ENCODE data around the gene JKAMP.

The JKAMP gene

GRCh38 chr14:59507063-59507751, 22.9 kb downstream of the JKAMP start:
- TF ChIP-seq TEAD4 (IDR thresholded peaks at IDR 0.05) (no peak), RAD21 (IDR thresholded peaks at IDR 0.05; ENCODE audit: low read depth) (peak; percentile 72), MAX (IDR thresholded peaks at IDR 0.05) (no peak), EGR1 (IDR thresholded peaks at IDR 0.05) (no peak), EP300 (IDR thresholded peaks at IDR 0.05; ENCODE audit: borderline replicate concordance) (no peak), USF1 (IDR thresholded peaks at IDR 0.05) (no peak)

GRCh38 chr14:59507752-59508103, 23.4 kb downstream of the JKAMP start:
- TF ChIP-seq EP300 (IDR thresholded peaks at IDR 0.05; ENCODE audit: borderline replicate concordance) (no peak), EGR1 (IDR thresholded peaks at IDR 0.05) (no peak), USF1 (IDR thresholded peaks at IDR 0.05) (no peak), NFIC (IDR thresholded peaks at IDR 0.05) (no peak), YY1 (IDR thresholded peaks at IDR 0.05; ENCODE audit: low read depth) (no peak), FOXM1 (IDR thresholded peaks at IDR 0.05; ENCODE audit: borderline replicate concordance, low read depth) (no peak), CREB1 (IDR thresholded peaks at IDR 0.05; ENCODE audit: low read depth) (no peak), CEBPB (IDR thresholded peaks at IDR 0.05) (no peak), ZBTB7A (IDR thresholded peaks at IDR 0.05; ENCODE audit: low read depth) (no peak), RAD21 (IDR thresholded peaks at IDR 0.05; ENCODE audit: low read depth) (no peak), MAX (IDR thresholded peaks at IDR 0.05) (no peak), TAF1 (IDR thresholded peaks at IDR 0.05; ENCODE audit: low read depth) (no peak), TEAD4 (IDR thresholded peaks at IDR 0.05) (no peak), TCF12 (IDR thresholded peaks at IDR 0.05; ENCODE audit: low read depth) (no peak), REST (IDR thresholded peaks at IDR 0.05; ENCODE audit: low read depth) (no peak)

- TF ChIP-seq TCF12 (IDR thresholded peaks at IDR 0.05; ENCODE audit: low read depth), result no peak
- no peak for TF ChIP-seq EP300 (IDR thresholded peaks at IDR 0.05; ENCODE audit: borderline replicate concordance)
- TF ChIP-seq EGR1 (IDR thresholded peaks at IDR 0.05), result no peak
Measured at GRCh38 chr14:59509101-59509500, 24.8 kb downstream of the JKAMP start.

- TF ChIP-seq RAD21 (IDR thresholded peaks at IDR 0.05; ENCODE audit: low read depth) (no peak), TAF1 (IDR thresholded peaks at IDR 0.05; ENCODE audit: low read depth) (no peak), TEAD4 (IDR thresholded peaks at IDR 0.05) (no peak), FOXM1 (IDR thresholded peaks at IDR 0.05; ENCODE audit: borderline replicate concordance, low read depth) (no peak), USF1 (IDR thresholded peaks at IDR 0.05) (no peak), REST (IDR thresholded peaks at IDR 0.05; ENCODE audit: low read depth) (no peak), MAX (IDR thresholded peaks at IDR 0.05) (no peak), EGR1 (IDR thresholded peaks at IDR 0.05) (no peak), CEBPB (IDR thresholded peaks at IDR 0.05) (no peak), CREB1 (IDR thresholded peaks at IDR 0.05; ENCODE audit: low read depth) (no peak), YY1 (IDR thresholded peaks at IDR 0.05; ENCODE audit: low read depth) (no peak), EP300 (IDR thresholded peaks at IDR 0.05; ENCODE audit: borderline replicate concordance) (no peak), TCF12 (IDR thresholded peaks at IDR 0.05; ENCODE audit: low read depth) (no peak)
Measured at GRCh38 chr14:59510001-59510400, 25.7 kb downstream of the JKAMP start.

- TF ChIP-seq TAF1 (IDR thresholded peaks at IDR 0.05; ENCODE audit: low read depth) (no peak), RAD21 (IDR thresholded peaks at IDR 0.05; ENCODE audit: low read depth) (no peak), YY1 (IDR thresholded peaks at IDR 0.05; ENCODE audit: low read depth) (no peak), FOXM1 (IDR thresholded peaks at IDR 0.05; ENCODE audit: borderline replicate concordance, low read depth) (no peak), USF1 (IDR thresholded peaks at IDR 0.05) (no peak), CEBPB (IDR thresholded peaks at IDR 0.05) (no peak), TCF12 (IDR thresholded peaks at IDR 0.05; ENCODE audit: low read depth) (no peak), MAX (IDR thresholded peaks at IDR 0.05) (no peak)
Measured at GRCh38 chr14:59510966-59511365, 26.6 kb downstream of the JKAMP start.

Data from Ishikawa (cell line).